IMR-90 (cell line): ENCODE data around the gene CTSH. TPM values are rescaled to one million over a fixed set of nuclear protein-coding genes. Genes with fewer than 3 reads are reported as not detected.

ENCODE experiments used
- ATAC-seq: fragments of 200-7000 bp; cut with Tn5 transposase; 2 replicates; pipeline ENCODE4 v1.9.1; 2020; ENCODE audit warnings: low read depth, mild to moderate bottlenecking, moderate library complexity
- BruUV-seq: library from RNA; stranded (reverse); fragments of 400-500 nt; replicated peaks from 2 replicates; lab custom pipeline; 2021; lab: Mats Ljungman, UMichigan
- CTCF ChIA-PET: fragments of 300-600 bp; formaldehyde crosslinking; extraction: SDS; loops from one replicate; lab custom pipeline; 2021; ENCODE audit warnings: antibody characterized with exemption; lab: Yijun Ruan, JAX
- POLR2A ChIA-PET: fragments of 300-600 bp; sonication (Branson Sonifier 250); formaldehyde crosslinking; loops from one replicate; lab custom pipeline; 2022; ENCODE audit warnings: antibody characterized with exemption; ENCODE audit not compliant: unreplicated experiment; lab: Charles Lee
- DNase-seq: peaks from one replicate; pipeline ENCODE4 v3.0.0; 2013
- H2AFZ ChIP-seq: replicated peaks from 2 replicates; pipeline ENCODE3; 2013; ENCODE audit warnings: low read length, mild to moderate bottlenecking; ENCODE audit not compliant: poor library complexity
- H2AK5ac ChIP-seq: 2 replicates; pipeline ENCODE4 v1.6.1; 2013; ENCODE audit warnings: low read depth, low read length, inconsistent platforms
- H2AK9ac ChIP-seq: replicated peaks from 2 replicates; pipeline ENCODE3; 2013; ENCODE audit warnings: mild to moderate bottlenecking, low read depth, low read length, moderate library complexity; ENCODE audit not compliant: poor library complexity
- H2BK120ac ChIP-seq: 2 replicates; pipeline ENCODE4 v1.6.1; 2013; ENCODE audit warnings: low read depth, low read length, inconsistent platforms
- H2BK15ac ChIP-seq: 3 replicates; pipeline ENCODE4 v1.6.1; 2013; ENCODE audit warnings: low read depth, low read length, inconsistent platforms
- H2BK20ac ChIP-seq: 2 replicates; pipeline ENCODE4 v1.6.1; 2013; ENCODE audit warnings: low read depth, mild to moderate bottlenecking, inconsistent platforms, low read length, moderate library complexity
- H2BK5ac ChIP-seq: 2 replicates; pipeline ENCODE4 v1.6.1; 2013; ENCODE audit warnings: mild to moderate bottlenecking, low read depth, low read length, inconsistent platforms; ENCODE audit not compliant: poor library complexity, severe bottlenecking
- H3K14ac ChIP-seq: replicated peaks from 2 replicates; pipeline ENCODE4 v1.6.1; 2013; ENCODE audit warnings: low read depth, low read length, inconsistent platforms
- H3K18ac ChIP-seq: 2 replicates; pipeline ENCODE4 v1.6.1; 2013; ENCODE audit warnings: low read depth, low read length, control low read depth
- H3K23ac ChIP-seq: 2 replicates; pipeline ENCODE4 v1.6.1; 2013; ENCODE audit warnings: low read depth, low read length, inconsistent platforms
- H3K27ac ChIP-seq: 2 replicates; pipeline ENCODE4 v1.5.1; 2013; ENCODE audit warnings: mild to moderate bottlenecking, control low read depth, low read length; ENCODE audit not compliant: insufficient read depth
- H3K27me3 ChIP-seq: 2 replicates; pipeline ENCODE4 v1.6.1; 2013; ENCODE audit warnings: low read length; ENCODE audit not compliant: control insufficient read depth, insufficient read depth
- H3K36me3 ChIP-seq: 2 replicates; pipeline ENCODE4 v1.6.1; 2013; ENCODE audit warnings: low read length, mixed read lengths; ENCODE audit not compliant: control insufficient read depth, insufficient read depth
- H3K4ac ChIP-seq: 2 replicates; pipeline ENCODE4 v1.6.1; 2013; ENCODE audit warnings: low read depth, low read length, inconsistent platforms
- H3K4me1 ChIP-seq: 2 replicates; pipeline ENCODE4 v1.6.1; 2013; ENCODE audit warnings: low read length, mixed read lengths; ENCODE audit not compliant: control insufficient read depth, insufficient read depth
- H3K4me2 ChIP-seq: 2 replicates; pipeline ENCODE4 v1.6.1; 2013; ENCODE audit warnings: low read depth, mild to moderate bottlenecking, control low read depth, low read length, moderate library complexity
- H3K4me3 ChIP-seq: 2 replicates; pipeline ENCODE4 v1.5.1; 2013; ENCODE audit warnings: low read depth, mild to moderate bottlenecking, control low read depth, low read length, moderate library complexity; ENCODE audit not compliant: insufficient read depth
- H3K56ac ChIP-seq: 2 replicates; pipeline ENCODE4 v1.6.1; 2013; ENCODE audit warnings: low read length, inconsistent platforms; ENCODE audit not compliant: insufficient read depth; ENCODE audit errors: extremely low read depth
- H3K79me1 ChIP-seq, 2 experiments: 2 replicates each; pipeline ENCODE4 v1.6.1; 2013; ENCODE audit warnings: low read length in 2 of 2, inconsistent platforms in 1 of 2, low read depth in 1 of 2
- H3K9ac ChIP-seq: 2 replicates; pipeline ENCODE4 v1.6.1; 2013; ENCODE audit warnings: low read depth, low read length, control low read depth
- H3K9me1 ChIP-seq: 2 replicates; pipeline ENCODE4 v1.6.1; 2013; ENCODE audit warnings: low read length, inconsistent platforms; ENCODE audit not compliant: insufficient read depth
- H3K9me3 ChIP-seq: 2 replicates; pipeline ENCODE4 v1.6.1; 2013; ENCODE audit warnings: low read length; ENCODE audit not compliant: control insufficient read depth, insufficient read depth
- H4K20me1 ChIP-seq: 2 replicates; pipeline ENCODE4 v1.6.1; 2013; ENCODE audit warnings: low read length, inconsistent platforms; ENCODE audit not compliant: insufficient read depth
- H4K5ac ChIP-seq: 2 replicates; pipeline ENCODE4 v1.6.1; 2013; ENCODE audit warnings: mild to moderate bottlenecking, low read depth, low read length, control low read depth
- H4K8ac ChIP-seq, 2 experiments: 2 replicates each; pipeline ENCODE4 v1.6.1; 2013; ENCODE audit warnings: low read depth in 2 of 2, low read length in 2 of 2, control low read depth in 1 of 2, inconsistent platforms in 1 of 2
- H4K91ac ChIP-seq: 2 replicates; pipeline ENCODE4 v1.6.1; 2013; ENCODE audit warnings: low read depth, low read length, inconsistent platforms; ENCODE audit not compliant: insufficient read depth
- BHLHE40 ChIP-seq: fragments of 150-350 bp; IDR thresholded peaks from 2 replicates; pipeline ENCODE4 v1.6.1; 2016; ENCODE audit warnings: mild to moderate bottlenecking, low read depth, low read length
- CTCF ChIP-seq: conservative IDR thresholded peaks from 2 replicates; pipeline ENCODE4 v1.5.1; 2012; ENCODE audit warnings: mild to moderate bottlenecking, low read depth, low read length, improper control_type of control experiment
- ELK1 ChIP-seq: fragments of 150-350 bp; IDR thresholded peaks from 2 replicates; pipeline ENCODE4 v1.6.1; 2016; ENCODE audit warnings: low read depth, mild to moderate bottlenecking, low read length, moderate library complexity, borderline replicate concordance
- FOS ChIP-seq: fragments of 150-350 bp; IDR thresholded peaks from 2 replicates; pipeline ENCODE4 v1.6.1; 2016; ENCODE audit warnings: low read depth, low read length
- MAZ ChIP-seq: IDR thresholded peaks from 2 replicates; pipeline ENCODE4 v1.6.1; 2012; ENCODE audit warnings: low read depth, mild to moderate bottlenecking, low read length, improper control_type of control experiment, moderate library complexity, borderline replicate concordance
- MXI1 ChIP-seq: IDR thresholded peaks from 2 replicates; pipeline ENCODE4 v1.6.1; 2012; ENCODE audit warnings: low read depth, mild to moderate bottlenecking, low read length, moderate library complexity, borderline replicate concordance
- NFE2L2 ChIP-seq: fragments of 150-350 bp; IDR thresholded peaks from 2 replicates; pipeline ENCODE4 v1.6.1; 2016; ENCODE audit warnings: low read depth, mild to moderate bottlenecking, low read length
- POLR2A ChIP-seq: IDR thresholded peaks from 2 replicates; pipeline ENCODE4 v1.6.1; 2012; ENCODE audit warnings: mild to moderate bottlenecking, low read depth, low read length
- RCOR1 ChIP-seq: IDR thresholded peaks from 2 replicates; pipeline ENCODE4 v1.6.1; 2012; ENCODE audit warnings: mild to moderate bottlenecking, low read length, improper control_type of control experiment; ENCODE audit not compliant: insufficient replicate concordance
- RFX5 ChIP-seq: IDR thresholded peaks from 2 replicates; pipeline ENCODE4 v1.8.0; 2012; ENCODE audit warnings: low read depth, mild to moderate bottlenecking, low read length, moderate library complexity
- SMC3 ChIP-seq: fragments of 150-350 bp; IDR thresholded peaks from 2 replicates; pipeline ENCODE4 v1.6.1; 2016; ENCODE audit warnings: low read depth, mild to moderate bottlenecking, antibody characterized with exemption, low read length, moderate library complexity
- USF2 ChIP-seq: fragments of 150-350 bp; IDR thresholded peaks from 2 replicates; pipeline ENCODE4 v1.6.1; 2017; ENCODE audit warnings: mild to moderate bottlenecking, antibody characterized with exemption, low read length, low read depth
- WGBS, 2 experiments: methylation state at CpG; one replicate each; pipeline versions ENCODE4 v1.1.5 to v1.1.7; 2013; ENCODE audit warnings: missing lambda C conversion rate in 2 of 2; ENCODE audit not compliant: insufficient read length in 1 of 2; ENCODE audit errors: extremely low coverage in 2 of 2; 5-methylcytosine and 5-hydroxymethylcytosine counted together
- dilution Hi-C: fragments of 300-500 bp; cut with HindIII; formaldehyde crosslinking; loops from one replicate; pipeline ENCODE4 v1.14.3; 2018; ENCODE audit warnings: low sequenced_read_pairs; ENCODE audit not compliant: unreplicated experiment
- in situ Hi-C: fragments of 300-500 bp; cut with MboI; formaldehyde crosslinking; loops from 3 replicates; pipeline ENCODE4 v1.14.3; 2019; ENCODE audit warnings: low sequenced_read_pairs, inconsistent platforms, mixed read lengths
- intact Hi-C: fragments of 100-400 bp; cut with micrococcal nuclease; formaldehyde crosslinking; loops from 2 replicates; pipeline ENCODE4 v1.10.0; 2022
- polyA plus RNA-seq, 3 experiments: library from polyadenylated mRNA; depleted of rRNA; stranded (reverse); fragments of >200 nt; gene quantifications; 2 replicates each; pipeline ENCODE4 v1.2.3, GENCODE V29; 2012; ENCODE audit warnings: low replicate concordance in 1 of 3
- total RNA-seq: library from RNA; depleted of rRNA; stranded (reverse); fragments of >200 nt; gene quantifications from 2 replicates; pipeline ENCODE4 v1.2.3, GENCODE V29; 2012

CTSH gene
- total and polyA plus RNA-seq, 2 of the 4 experiments (the other 2 are of a cell fraction), result 11.7 to 13.9 TPM

GRCh38 chr15:78947506-78947905 lies 2.7 kb upstream of the CTSH start:
- dilution Hi-C loops, result no loop called here
- H3K23ac ChIP-seq, result no peak overlapping the region
- POLR2A ChIA-PET, result no interaction called here

More at GRCh38 chr15:78947506-78947905, 2.7 kb upstream of the CTSH start:
- no peak overlapping the region for H3K9ac ChIP-seq
- BruUV-seq, result no TSS peak
- no peaks in the 10 kb centered on the region for H3K36me3 ChIP-seq
- no peaks in the 10 kb centered on the region for H3K9me3 ChIP-seq
- no peak overlapping the region for H4K5ac ChIP-seq
- H3K56ac ChIP-seq, result no peak overlapping the region
- DNase-seq (no peak), ATAC-seq (no peak)
- H3K4me3 ChIP-seq, result no peak overlapping the region
- no peak overlapping the region for H3K27ac ChIP-seq
- H2AK9ac ChIP-seq, result no peak overlapping the region
- H2AK5ac ChIP-seq, result no peak overlapping the region
- H3K27me3 ChIP-seq, result peaks cover 39% of the 10 kb centered on the region
- no peak overlapping the region for H2BK120ac ChIP-seq
- H4K91ac ChIP-seq, result no peak overlapping the region
- H4K20me1 ChIP-seq, result no peaks in the 10 kb centered on the region
- H2BK20ac ChIP-seq, result no peak overlapping the region
- no peak overlapping the region for H3K18ac ChIP-seq
- WGBS, 2 experiments, result 86% methylated on average over 1 of the region's 5 CpGs; no CpG with 5 or more reads in 1 of the 2 experiments
- no peak for TF ChIP-seq ELK1
- TF ChIP-seq MXI1, result no peak
- TF ChIP-seq BHLHE40, result no peak
- TF ChIP-seq RFX5, result no peak
- no peak for TF ChIP-seq RCOR1
- TF ChIP-seq SMC3, result no peak
- no peak for TF ChIP-seq NFE2L2
- TF ChIP-seq FOS, result no peak
- TF ChIP-seq USF2, result no peak
- TF ChIP-seq CTCF, result no peak
- no peak for TF ChIP-seq POLR2A
- no peak for TF ChIP-seq MAZ
- in situ Hi-C loops, result no loop called here
- CTCF ChIA-PET, result no interaction called here
- H3K4ac ChIP-seq, result no peak overlapping the region
- H2AFZ ChIP-seq, result no peak overlapping the region
- intact Hi-C loops, result no loop called here
- H2BK5ac ChIP-seq, result no peak overlapping the region
- no peak overlapping the region for H4K8ac ChIP-seq
- H3K79me1 ChIP-seq, result no peaks in the 10 kb centered on the region
- no peak overlapping the region for H3K4me2 ChIP-seq
- H3K14ac ChIP-seq, result no peak overlapping the region; the same call in 1 of the 2 replicates
- peaks cover 2% of the 10 kb centered on the region; the same call in 1 of the 2 replicates for H3K4me1 ChIP-seq
- H2BK15ac ChIP-seq, result no peak overlapping the region
- H3K9me1 ChIP-seq, result peaks cover 8% of the 10 kb centered on the region; the same call in 1 of the 2 replicates
